Spleen (tissue), 11 donors: ENCODE results near the gene EFCAB8. TPM values are rescaled to one million over a fixed set of nuclear protein-coding genes. Genes with fewer than 3 reads are reported as not detected.
"Not testable (repeated sequence)": the region's sequence is repeated elsewhere in the genome, so short reads cannot be mapped to it uniquely, and the experiment has no call there.

Source experiments
- DNase-seq: peaks from one replicate; pipeline ENCODE4 v3.0.0-alpha.2; 2020
- H3K27ac ChIP-seq, 8 donors: fragments of 200-600 bp; sonication (generic) in 7 of 8; 1 replicate in 4 of 8; 2 replicates in 4 of 8; pipeline versions ENCODE4 v1.5.0 to v1.8.0; 2016 to 2021; ENCODE audit warnings: inconsistent platforms in 4 of 8, mild to moderate bottlenecking in 4 of 8, moderate library complexity in 1 of 8
- H3K27me3 ChIP-seq, 7 donors: fragments of 200-600 bp; sonication (generic) in 6 of 7; replicated peaks in 1 of 7; 1 replicate in 4 of 7; 2 replicates in 3 of 7; pipeline versions ENCODE4 v1.5.0 to v1.8.0; 2016 to 2021; ENCODE audit warnings: inconsistent platforms in 3 of 7, mild to moderate bottlenecking in 1 of 7
- H3K36me3 ChIP-seq, 6 donors: fragments of 200-600 bp; sonication (generic) in 5 of 6; 1 replicate in 4 of 6; 2 replicates in 2 of 6; pipeline versions ENCODE4 v1.5.0 to v1.8.0; 2016 to 2021; ENCODE audit warnings: inconsistent platforms in 2 of 6
- H3K4me1 ChIP-seq, 6 donors: fragments of 200-600 bp; sonication (generic) in 5 of 6; 1 replicate in 3 of 6; 2 replicates in 3 of 6; pipeline versions ENCODE4 v1.5.0 to v1.8.0; 2016 to 2021; ENCODE audit warnings: inconsistent platforms in 3 of 6
- H3K4me3 ChIP-seq, 8 donors: fragments of 200-600 bp; sonication (generic) in 7 of 8; 1 replicate in 4 of 8; 2 replicates in 4 of 8; pipeline versions ENCODE4 v1.5.0 to v1.8.0; 2016 to 2021; ENCODE audit warnings: inconsistent platforms in 4 of 8, mild to moderate bottlenecking in 4 of 8, moderate library complexity in 2 of 8
- H3K9me3 ChIP-seq, 8 donors: fragments of 200-600 bp; sonication (generic) in 7 of 8; 1 replicate in 4 of 8; 2 replicates in 4 of 8; pipeline versions ENCODE4 v1.5.0 to v1.8.0; 2016 to 2021; ENCODE audit warnings: inconsistent platforms in 4 of 8
- POLR2A ChIP-seq, 3 donors: fragments of 450-650 bp; IDR thresholded peaks; one replicate each; pipeline ENCODE4 v1.5.1; 2017; ENCODE audit warnings: antibody characterized with exemption in 3 of 3, mild to moderate bottlenecking in 1 of 3
- POLR2AphosphoS5 ChIP-seq, 3 donors: sonication (generic); formaldehyde crosslinking; IDR thresholded peaks; one replicate each; pipeline ENCODE4 v1.5.1; 2017; ENCODE audit warnings: antibody characterized with exemption in 3 of 3
- WGBS, 5 donors: extraction: QIAGEN DNeasy Blood & Tissue Kit in 3 of 5; methylation state at CpG; one replicate each; pipeline versions ENCODE4 v1.1.5 to v1.1.7; 2013 to 2018; 5-methylcytosine and 5-hydroxymethylcytosine counted together
- intact Hi-C: fragments of 100-400 bp; cut with DNase I; formaldehyde crosslinking; loops from one replicate; pipeline ENCODE4 v1.15.0; 2023; ENCODE audit warnings: low total_unique reads
- polyA plus RNA-seq, 3 donors: library from polyadenylated mRNA; stranded (reverse); fragments of 200-250 nt; gene quantifications; one replicate each; pipeline ENCODE4 v1.2.1, GENCODE V29; 2013
- total RNA-seq, 7 donors: library from RNA; depleted of rRNA in 3 of 7; stranded (reverse); fragments of >200 nt in 3 of 7; fragmentation: NEBNext Ultra II Directional in 4 of 7; extraction: Animal tissue kit (Norgen Biotek cat#: 25700) in 4 of 7; gene quantifications; one replicate each; pipeline versions ENCODE4 v1.1.0 to v1.2.1, GENCODE V29; 2016 to 2021
- TF ChIP-seq, protein P1 (sequence below), 11 experiments: fragments of 200-600 bp in 7 of 11; fragments of 450-650 bp in 4 of 11; sonication (generic) in 4 of 11; IDR thresholded peaks in 8 of 11; conservative IDR thresholded peaks in 3 of 11; 1 replicate in 7 of 11; 2 replicates in 4 of 11; pipeline versions ENCODE4 v1.4.0 to v1.8.0; 2016 to 2021; ENCODE audit warnings: antibody characterized with exemption in 11 of 11, inconsistent platforms in 4 of 11, mild to moderate bottlenecking in 1 of 11
- donor health status: healthy with polysubstance abuse.
- donor health status: DM: no; HTN: no; CAD: no; lungs with moderate emphysema.
- donor health status: DM: no; HTN: no; CAD: no.
- donor health status: Bipolar disorder and iron deficiency.
- donor health status: healthy.
- donor health status: DM: no; HTN: no; CAD: no.
- donor health status: DM: yes; HTN: yes; CAD: no.

The EFCAB8 gene
- total and polyA plus RNA-seq, 10 donors: 0.06 to 4.2 (median 1.0) TPM

DNA sequence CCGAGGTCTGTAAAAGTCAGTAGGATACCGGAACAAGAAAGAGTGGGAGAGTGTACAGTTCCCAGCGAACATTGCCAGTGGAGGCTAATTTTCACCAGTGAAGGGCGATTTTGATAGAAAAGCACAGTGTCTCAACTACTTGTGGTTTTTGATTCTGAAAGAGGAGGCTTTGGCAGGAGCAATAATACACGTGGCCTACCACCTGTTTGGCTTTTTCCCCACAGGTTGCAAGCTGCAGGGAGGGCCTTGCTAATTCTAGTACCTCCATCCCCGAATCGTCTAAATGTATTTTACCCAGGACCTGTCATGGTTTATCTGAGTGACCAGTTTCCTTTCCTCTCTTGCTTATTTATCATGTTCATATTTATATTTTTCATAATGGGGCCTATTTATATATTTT lies 3.3 kb upstream of the EFCAB8 start:
- H3K27me3 ChIP-seq: no peaks in the 10 kb centered on the region
- H3K36me3 ChIP-seq: peaks cover 0 to 95% (median 34%) of the 10 kb centered on the region in 6 donors
- TF ChIP-seq POLR2A (IDR thresholded peaks at IDR 0.05) (no peak), POLR2AphosphoS5 (IDR thresholded peaks at IDR 0.05) (no peak)
- TF ChIP-seq, protein P1, sequence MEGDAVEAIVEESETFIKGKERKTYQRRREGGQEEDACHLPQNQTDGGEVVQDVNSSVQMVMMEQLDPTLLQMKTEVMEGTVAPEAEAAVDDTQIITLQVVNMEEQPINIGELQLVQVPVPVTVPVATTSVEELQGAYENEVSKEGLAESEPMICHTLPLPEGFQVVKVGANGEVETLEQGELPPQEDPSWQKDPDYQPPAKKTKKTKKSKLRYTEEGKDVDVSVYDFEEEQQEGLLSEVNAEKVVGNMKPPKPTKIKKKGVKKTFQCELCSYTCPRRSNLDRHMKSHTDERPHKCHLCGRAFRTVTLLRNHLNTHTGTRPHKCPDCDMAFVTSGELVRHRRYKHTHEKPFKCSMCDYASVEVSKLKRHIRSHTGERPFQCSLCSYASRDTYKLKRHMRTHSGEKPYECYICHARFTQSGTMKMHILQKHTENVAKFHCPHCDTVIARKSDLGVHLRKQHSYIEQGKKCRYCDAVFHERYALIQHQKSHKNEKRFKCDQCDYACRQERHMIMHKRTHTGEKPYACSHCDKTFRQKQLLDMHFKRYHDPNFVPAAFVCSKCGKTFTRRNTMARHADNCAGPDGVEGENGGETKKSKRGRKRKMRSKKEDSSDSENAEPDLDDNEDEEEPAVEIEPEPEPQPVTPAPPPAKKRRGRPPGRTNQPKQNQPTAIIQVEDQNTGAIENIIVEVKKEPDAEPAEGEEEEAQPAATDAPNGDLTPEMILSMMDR (IDR thresholded peaks at IDR 0.05 in 8 of 11, conservative IDR thresholded peaks at IDR 0.05 in 3 of 11): no peak
- no peak overlapping the region for H3K4me3 ChIP-seq
- no peak for DNase-seq
- H3K9me3 ChIP-seq: no peaks in the 10 kb centered on the region
- H3K4me1 ChIP-seq: peaks cover 0 to 9% (median 2%) of the 10 kb centered on the region in 6 donors
- intact Hi-C loops: no loop called here
- no peak overlapping the region for H3K27ac ChIP-seq
- WGBS, 5 donors: 75 to 83% (median 78%) methylated on average over 7 of the region's 7 CpGs

DNA sequence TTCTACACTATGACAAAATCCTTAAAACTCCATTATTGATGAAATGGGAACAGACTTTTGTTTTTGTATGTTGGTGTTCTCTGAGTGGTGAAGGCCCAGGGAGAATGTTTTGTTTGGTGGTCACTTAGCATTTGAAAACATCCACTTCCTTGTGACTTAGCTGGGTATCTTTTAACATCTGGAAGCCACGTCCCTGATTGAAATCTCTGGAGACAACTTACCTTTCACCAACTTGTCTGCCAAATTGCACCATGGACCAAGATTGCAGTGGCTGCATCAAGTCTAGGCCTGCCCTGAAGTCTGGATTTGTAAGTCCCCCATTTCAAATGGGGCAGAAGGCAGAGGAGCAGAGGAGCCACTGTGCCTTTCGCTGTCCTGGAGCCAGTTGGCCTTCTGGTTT lies 534 bp upstream of the EFCAB8 start:
- H3K27me3 ChIP-seq: no peaks in the 10 kb centered on the region
- no peak for TF ChIP-seq POLR2A (IDR thresholded peaks at IDR 0.05)
- no peak for DNase-seq
- H3K4me3 ChIP-seq: no peak overlapping the region
- no peaks in the 10 kb centered on the region for H3K9me3 ChIP-seq
- intact Hi-C loops: no loop called here
- peaks cover 0 to 9% (median 0%) of the 10 kb centered on the region in 6 donors for H3K4me1 ChIP-seq
- no peak overlapping the region for H3K27ac ChIP-seq
- 82 to 91% (median 85%) methylated on average over 2 of the region's 2 CpGs for WGBS, 5 donors
- H3K36me3 ChIP-seq: peaks cover 0 to 80% (median 16%) of the 10 kb centered on the region in 6 donors

DNA sequence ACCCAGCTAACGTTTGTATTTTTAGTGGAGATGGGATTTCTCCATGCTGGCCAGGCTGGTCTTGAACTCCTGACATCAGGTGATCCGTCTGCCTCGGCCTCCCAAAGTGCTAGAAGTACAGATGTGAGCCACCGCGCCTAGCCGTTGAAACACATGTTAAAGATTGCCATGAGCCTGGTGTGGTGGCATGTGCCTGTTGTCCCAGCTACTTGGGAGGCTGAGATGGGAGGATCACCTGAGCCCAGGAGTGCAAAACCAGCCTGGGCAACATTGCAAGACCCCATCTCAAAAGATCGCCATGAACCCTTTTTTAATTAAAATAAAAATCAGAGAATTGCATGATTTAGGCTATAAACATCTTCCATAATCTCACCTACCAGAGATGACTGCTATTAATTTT lies 2.7 kb downstream of the EFCAB8 start:
- H3K27me3 ChIP-seq: no peaks in the 10 kb centered on the region
- peaks cover 0 to 50% (median 10%) of the 10 kb centered on the region in 6 donors for H3K36me3 ChIP-seq
- TF ChIP-seq POLR2AphosphoS5 (IDR thresholded peaks at IDR 0.05) (no peak), POLR2A (IDR thresholded peaks at IDR 0.05) (no peak)
- TF ChIP-seq, protein P1 (IDR thresholded peaks at IDR 0.05 in 8 of 11, conservative IDR thresholded peaks at IDR 0.05 in 3 of 11): no peak
- DNase-seq: no peak
- no peak overlapping the region for H3K4me3 ChIP-seq
- no peaks in the 10 kb centered on the region for H3K4me1 ChIP-seq
- WGBS, 5 donors: 86 to 96% (median 91%) methylated on average over 7 of the region's 7 CpGs
- H3K27ac ChIP-seq: no peak overlapping the region
- H3K9me3 ChIP-seq: no peaks in the 10 kb centered on the region
- intact Hi-C loops: no loop called here

DNA sequence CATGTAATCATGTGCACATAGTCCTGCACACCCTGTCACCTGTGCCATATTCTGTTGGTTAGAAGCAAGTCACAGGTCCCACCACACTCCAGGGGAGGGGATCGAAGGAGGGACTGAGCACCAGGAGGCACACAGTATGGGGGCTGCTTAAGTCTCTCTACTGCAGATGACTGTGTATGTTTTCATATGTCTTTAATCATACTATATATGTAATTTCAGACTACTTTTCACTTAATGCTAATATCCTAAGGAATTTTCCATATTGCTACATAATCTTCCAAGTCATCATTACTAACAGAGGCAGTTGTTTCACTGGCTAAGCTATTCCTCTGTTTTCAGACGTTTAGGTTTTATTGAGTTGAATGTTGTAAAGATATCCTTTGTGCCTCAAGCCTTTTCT lies 10.8 kb downstream of the EFCAB8 start:
- TF ChIP-seq POLR2A (IDR thresholded peaks at IDR 0.05): no peak
- TF ChIP-seq, protein P1 (IDR thresholded peaks at IDR 0.05 in 8 of 11, conservative IDR thresholded peaks at IDR 0.05 in 3 of 11): no peak
- no peak for TF ChIP-seq POLR2AphosphoS5 (IDR thresholded peaks at IDR 0.05)
- Histone ChIP-seq H3K4me1 (peaks cover 0 to 8% (median 0%) of the 10 kb centered on the region in 6 donors), H3K27me3 (no peaks in the 10 kb centered on the region), H3K27ac (no peak overlapping the region), H3K9me3 (no peaks in the 10 kb centered on the region), H3K4me3 (no peak overlapping the region), H3K36me3 (no peaks in the 10 kb centered on the region)
- intact Hi-C loops: no loop called here
- peak; percentile 14 for DNase-seq
- 73 to 91% (median 82%) methylated on average over 2 of the region's 2 CpGs for WGBS, 5 donors

DNA sequence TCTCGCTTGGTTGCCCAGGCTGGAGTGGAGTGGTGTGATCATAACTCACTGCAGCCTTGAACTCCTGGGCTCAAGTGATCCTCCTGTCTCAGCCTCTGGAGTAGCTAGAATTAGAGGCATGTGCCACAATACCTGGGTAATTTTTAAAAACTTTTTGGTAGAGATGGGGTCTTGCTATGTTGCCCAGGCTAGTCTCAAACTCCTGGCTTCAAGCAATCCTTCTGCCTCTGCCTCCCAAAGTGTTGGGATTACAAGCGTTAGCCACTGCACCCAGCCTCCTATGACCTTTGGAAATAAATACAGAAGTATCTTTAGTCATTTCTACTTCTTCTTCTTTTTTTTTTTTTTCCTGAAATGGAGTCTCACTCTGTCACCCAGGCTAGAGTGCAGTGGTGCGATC lies 11.8 kb downstream of the EFCAB8 start:
- H3K36me3 ChIP-seq, H3K4me3 ChIP-seq, H3K27ac ChIP-seq, intact Hi-C loops, H3K4me1 ChIP-seq, H3K9me3 ChIP-seq, H3K27me3 ChIP-seq, DNase-seq: not testable (repeated sequence)
- WGBS, 5 donors: 75 to 95% (median 84%) methylated on average over 3 of the region's 3 CpGs
